Neural cell (in vitro differentiated cells): ENCODE measurements around the gene NFS1.

Source experiments
- CTCF ChIP-seq: fragments of 450-650 bp; IDR thresholded peaks from 2 replicates; pipeline ENCODE4 v1.5.1; 2014; ENCODE audit warnings: antibody characterized with exemption, mild to moderate bottlenecking, moderate library complexity; ENCODE audit not compliant: poor library complexity, severe bottlenecking
- EP300 ChIP-seq: fragments of 450-650 bp; conservative IDR thresholded peaks from 2 replicates; pipeline ENCODE4 v1.6.1; 2014; ENCODE audit warnings: antibody characterized with exemption, mild to moderate bottlenecking, moderate library complexity; ENCODE audit not compliant: poor library complexity, severe bottlenecking
- EZH2 ChIP-seq: fragments of 200-600, 300-800 bp; shearing (Covaris generic), sonication (generic); IDR thresholded peaks from 2 replicates; pipeline ENCODE4 v1.6.1; 2014; ENCODE audit warnings: antibody characterized with exemption, low read length, borderline replicate concordance, mild to moderate bottlenecking; ENCODE audit not compliant: insufficient read depth, poor library complexity, severe bottlenecking
- RAD21 ChIP-seq: fragments of 450-650 bp; conservative IDR thresholded peaks from 2 replicates; pipeline ENCODE4 v1.6.1; 2014; ENCODE audit warnings: antibody characterized with exemption, mild to moderate bottlenecking, moderate library complexity
- TAF1 ChIP-seq: IDR thresholded peaks from 2 replicates; pipeline ENCODE4 v1.6.1; 2012; ENCODE audit warnings: low read depth

GRCh38 chr20:35719717-35720116 is 20.6 kb upstream of the NFS1 start:
- TF ChIP-seq CTCF (no peak), EZH2 (no peak), RAD21 (no peak), EP300 (no peak), TAF1 (no peak)
